Esophagus squamous epithelium (tissue), 4 donors: ENCODE data around the gene ATP11A.
"Not testable (repeated sequence)": the region's sequence is repeated elsewhere in the genome, so short reads cannot be mapped to it uniquely, and the experiment has no call there.

Source experiments
- POLR2A ChIP-seq, 4 donors: fragments of 450-650 bp; IDR thresholded peaks; one replicate each; pipeline ENCODE4 v1.6.1; 2017; ENCODE audit warnings: antibody characterized with exemption in 4 of 4, mild to moderate bottlenecking in 4 of 4, moderate library complexity in 3 of 4
- TF ChIP-seq, protein P1 (sequence below), 6 experiments: fragments of 450-650 bp in 4 of 6; fragments of 200-600 bp in 2 of 6; sonication (generic) in 2 of 6; IDR thresholded peaks; one replicate each; pipeline ENCODE4 v1.5.1; 2016 to 2019; ENCODE audit warnings: antibody characterized with exemption in 6 of 6, mild to moderate bottlenecking in 4 of 6, moderate library complexity in 4 of 6

DNA sequence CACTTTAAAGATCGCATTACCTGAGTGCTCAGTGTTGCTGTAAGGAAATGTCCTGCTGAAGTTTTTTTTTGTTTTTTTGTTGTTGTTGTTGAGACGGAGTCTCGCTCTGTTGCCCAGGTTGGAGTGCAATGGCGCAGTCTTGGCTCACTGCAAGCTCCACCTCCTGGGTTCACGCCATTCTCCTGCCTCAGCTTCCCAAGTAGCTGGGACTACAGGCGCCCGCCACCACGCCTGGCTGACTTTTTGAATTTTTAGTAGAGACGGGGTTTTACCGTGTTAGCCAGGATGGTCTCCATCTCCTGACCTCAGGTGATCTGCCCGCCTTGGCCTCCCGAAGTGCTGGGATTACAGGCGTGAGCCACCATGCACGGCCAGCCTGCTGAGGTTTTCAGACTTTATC is 175.6 kb downstream of the ATP11A start:
- TF ChIP-seq, protein P1, sequence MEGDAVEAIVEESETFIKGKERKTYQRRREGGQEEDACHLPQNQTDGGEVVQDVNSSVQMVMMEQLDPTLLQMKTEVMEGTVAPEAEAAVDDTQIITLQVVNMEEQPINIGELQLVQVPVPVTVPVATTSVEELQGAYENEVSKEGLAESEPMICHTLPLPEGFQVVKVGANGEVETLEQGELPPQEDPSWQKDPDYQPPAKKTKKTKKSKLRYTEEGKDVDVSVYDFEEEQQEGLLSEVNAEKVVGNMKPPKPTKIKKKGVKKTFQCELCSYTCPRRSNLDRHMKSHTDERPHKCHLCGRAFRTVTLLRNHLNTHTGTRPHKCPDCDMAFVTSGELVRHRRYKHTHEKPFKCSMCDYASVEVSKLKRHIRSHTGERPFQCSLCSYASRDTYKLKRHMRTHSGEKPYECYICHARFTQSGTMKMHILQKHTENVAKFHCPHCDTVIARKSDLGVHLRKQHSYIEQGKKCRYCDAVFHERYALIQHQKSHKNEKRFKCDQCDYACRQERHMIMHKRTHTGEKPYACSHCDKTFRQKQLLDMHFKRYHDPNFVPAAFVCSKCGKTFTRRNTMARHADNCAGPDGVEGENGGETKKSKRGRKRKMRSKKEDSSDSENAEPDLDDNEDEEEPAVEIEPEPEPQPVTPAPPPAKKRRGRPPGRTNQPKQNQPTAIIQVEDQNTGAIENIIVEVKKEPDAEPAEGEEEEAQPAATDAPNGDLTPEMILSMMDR (IDR thresholded peaks at IDR 0.05) = not testable (repeated sequence)
- TF ChIP-seq POLR2A (IDR thresholded peaks at IDR 0.05) = not testable (repeated sequence)
